GM18858 (cell line): Measurements from ENCODE around the gene CKB.

Experiments
- ATAC-seq: cut with Tn5 transposase; IDR thresholded peaks from one replicate; pipeline ENCODE4 v1.9.1; 2021; ENCODE audit not compliant: unreplicated experiment

Gene CKB

GRCh38 chr14:103492156-103492925 is 30.3 kb downstream of the CKB start:
- no peak for ATAC-seq

GRCh38 chr14:103491691-103492090 is 30.9 kb downstream of the CKB start:
- no peak for ATAC-seq

GRCh38 chr14:103489621-103490020 is 33.0 kb downstream of the CKB start:
- no peak for ATAC-seq

- ATAC-seq, result no peak
Measured at GRCh38 chr14:103488960-103489359, 33.7 kb downstream of the CKB start.

GRCh38 chr14:103488071-103488470 is 34.6 kb downstream of the CKB start:
- no peak for ATAC-seq

GRCh38 chr14:103485504-103485903 is 37.1 kb downstream of the CKB start:
- no peak for ATAC-seq

GRCh38 chr14:103483600-103483999 is 39.0 kb downstream of the CKB start:
- no peak for ATAC-seq

GRCh38 chr14:103480595-103480994 is 42.0 kb downstream of the CKB start:
- peak; percentile 65 for ATAC-seq

- no peak for ATAC-seq
Measured at GRCh38 chr14:103476631-103477030, 46.0 kb downstream of the CKB start.

- no peak for ATAC-seq
Measured at GRCh38 chr14:103476065-103476464, 46.6 kb downstream of the CKB start.

GRCh38 chr14:103474893-103475292 is 47.7 kb downstream of the CKB start:
- no peak for ATAC-seq

GRCh38 chr14:103472939-103473338 is 49.7 kb downstream of the CKB start:
- ATAC-seq, result no peak
